ENCODE data around the gene ZC3H12A.

DNA sequence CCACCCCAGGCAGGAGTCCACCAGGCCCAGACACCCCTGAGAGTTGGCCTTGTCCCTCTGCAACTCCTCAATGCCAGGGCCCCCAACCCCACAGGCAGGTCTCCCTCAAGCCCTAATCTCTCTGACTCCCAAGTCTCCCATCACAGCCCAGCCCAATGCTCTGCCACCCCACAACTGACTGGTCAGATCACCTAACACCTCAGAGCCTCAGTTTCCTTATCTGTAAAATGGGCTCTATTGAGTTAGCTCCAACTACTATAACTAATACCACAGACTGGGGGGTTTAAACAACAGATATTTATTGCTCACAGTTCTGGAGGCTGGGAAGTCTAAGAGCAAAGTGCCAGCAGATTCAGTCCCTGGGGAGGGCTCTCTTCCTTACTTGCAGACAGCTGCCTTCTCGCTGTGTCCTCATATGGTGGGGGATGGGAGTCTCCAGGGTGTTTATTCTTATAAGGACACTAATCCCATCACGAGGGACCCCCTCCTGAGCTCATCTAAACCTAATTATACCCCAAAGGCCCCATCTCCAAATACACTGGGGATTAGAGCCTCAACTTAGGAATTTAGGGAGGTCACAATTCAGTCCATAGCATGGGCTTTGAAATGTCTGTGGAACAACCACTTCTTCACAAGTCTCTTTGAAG lies 34.9 kb upstream of the ZC3H12A start:
- TF ChIP-seq POLR2AphosphoS5 (IDR thresholded peaks at IDR 0.05) (no peak), POLR2A (IDR thresholded peaks at IDR 0.05) (no peak), EP300 (IDR thresholded peaks at IDR 0.05) (no peak)
- TF ChIP-seq, protein P1, sequence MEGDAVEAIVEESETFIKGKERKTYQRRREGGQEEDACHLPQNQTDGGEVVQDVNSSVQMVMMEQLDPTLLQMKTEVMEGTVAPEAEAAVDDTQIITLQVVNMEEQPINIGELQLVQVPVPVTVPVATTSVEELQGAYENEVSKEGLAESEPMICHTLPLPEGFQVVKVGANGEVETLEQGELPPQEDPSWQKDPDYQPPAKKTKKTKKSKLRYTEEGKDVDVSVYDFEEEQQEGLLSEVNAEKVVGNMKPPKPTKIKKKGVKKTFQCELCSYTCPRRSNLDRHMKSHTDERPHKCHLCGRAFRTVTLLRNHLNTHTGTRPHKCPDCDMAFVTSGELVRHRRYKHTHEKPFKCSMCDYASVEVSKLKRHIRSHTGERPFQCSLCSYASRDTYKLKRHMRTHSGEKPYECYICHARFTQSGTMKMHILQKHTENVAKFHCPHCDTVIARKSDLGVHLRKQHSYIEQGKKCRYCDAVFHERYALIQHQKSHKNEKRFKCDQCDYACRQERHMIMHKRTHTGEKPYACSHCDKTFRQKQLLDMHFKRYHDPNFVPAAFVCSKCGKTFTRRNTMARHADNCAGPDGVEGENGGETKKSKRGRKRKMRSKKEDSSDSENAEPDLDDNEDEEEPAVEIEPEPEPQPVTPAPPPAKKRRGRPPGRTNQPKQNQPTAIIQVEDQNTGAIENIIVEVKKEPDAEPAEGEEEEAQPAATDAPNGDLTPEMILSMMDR (IDR thresholded peaks at IDR 0.05), result no peak
